WTC11 (cell line): Measurements from ENCODE around the gene KCNE4. TPM values are rescaled to one million over a fixed set of nuclear protein-coding genes. Genes with fewer than 3 reads are reported as not detected.

Source experiments
- ATAC-seq: fragments of 200-7000 bp; cut with Tn5 transposase; 2 replicates; pipeline ENCODE4 v1.10.0; 2021; ENCODE audit warnings: mild to moderate bottlenecking, moderate library complexity
- CTCF ChIA-PET: fragments of 300-600 bp; sonication (Branson Sonifier 250); formaldehyde crosslinking; loops from one replicate; lab custom pipeline; 2021; ENCODE audit warnings: antibody characterized with exemption; lab: Charles Lee
- POLR2A ChIA-PET: fragments of 350-600 bp; sonication (Branson Sonifier 250); formaldehyde crosslinking; loops from one replicate; lab custom pipeline; 2021; ENCODE audit warnings: antibody characterized with exemption; lab: Charles Lee
- DNase-seq: peaks from one replicate; pipeline ENCODE4 v3.0.0; 2021; ENCODE audit warnings: low spot score
- H3K27ac Mint-ChIP-seq: 2 replicates; pipeline ENCODE4 v1.8.0; 2021; ENCODE audit warnings: mixed read lengths
- H3K27me3 Mint-ChIP-seq: 2 replicates; pipeline ENCODE4 v1.8.0; 2021; ENCODE audit warnings: low read depth, mild to moderate bottlenecking, moderate library complexity, mixed read lengths
- H3K36me3 Mint-ChIP-seq: 2 replicates; pipeline ENCODE4 v1.8.0; 2021; ENCODE audit warnings: mixed read lengths
- H3K4me1 Mint-ChIP-seq: 2 replicates; pipeline ENCODE4 v1.8.0; 2022; ENCODE audit warnings: mixed read lengths
- H3K4me3 Mint-ChIP-seq: 2 replicates; pipeline ENCODE4 v1.8.0; 2021; ENCODE audit warnings: mild to moderate bottlenecking, moderate library complexity, mixed read lengths
- H3K9me3 Mint-ChIP-seq: 2 replicates; pipeline ENCODE4 v1.8.0; 2021; ENCODE audit warnings: mixed read lengths
- ELF4 ChIP-seq: sonication (generic); formaldehyde crosslinking; IDR thresholded peaks from 2 replicates; pipeline ENCODE4 v1.8.1; 2022; ENCODE audit warnings: low read depth, mild to moderate bottlenecking, moderate library complexity, missing genetic modification reagents
- EMX1 ChIP-seq: fragments of 250-450 bp; sonication (Bioruptor Pico); IDR thresholded peaks from 2 replicates; pipeline ENCODE4 v1.8.0; 2021; ENCODE audit warnings: mild to moderate bottlenecking
- GABPB1 ChIP-seq: sonication (generic); formaldehyde crosslinking; IDR thresholded peaks from 2 replicates; pipeline ENCODE4 v1.8.1; 2023; ENCODE audit warnings: mild to moderate bottlenecking, missing genetic modification reagents
- JUN ChIP-seq: sonication (generic); formaldehyde crosslinking; IDR thresholded peaks from 2 replicates; pipeline ENCODE4 v1.8.0; 2023; ENCODE audit warnings: mild to moderate bottlenecking, missing genetic modification reagents
- NFYB ChIP-seq: sonication (generic); formaldehyde crosslinking; conservative IDR thresholded peaks from 2 replicates; pipeline ENCODE4 v1.8.0; 2022; ENCODE audit warnings: low read depth, missing genetic modification reagents
- SMAD4 ChIP-seq: sonication (generic); formaldehyde crosslinking; IDR thresholded peaks from 2 replicates; pipeline ENCODE4 v1.8.0; 2022; ENCODE audit warnings: mild to moderate bottlenecking, missing genetic modification reagents
- SP1 ChIP-seq: sonication (generic); formaldehyde crosslinking; conservative IDR thresholded peaks from 2 replicates; pipeline ENCODE4 v1.8.1; 2022; ENCODE audit warnings: missing genetic modification reagents
- TP53 ChIP-seq: sonication (generic); formaldehyde crosslinking; IDR thresholded peaks from 2 replicates; pipeline ENCODE4 v1.8.1; 2023; ENCODE audit warnings: mild to moderate bottlenecking, missing genetic modification reagents
- ZMAT4 ChIP-seq: fragments of 250-450 bp; sonication (Bioruptor Pico); IDR thresholded peaks from 2 replicates; pipeline ENCODE4 v1.9.0; 2021; ENCODE audit warnings: mild to moderate bottlenecking
- ZNF423 ChIP-seq: fragments of 250-450 bp; sonication (Bioruptor Pico); IDR thresholded peaks from 2 replicates; pipeline ENCODE4 v2.1.2; 2022; ENCODE audit warnings: mild to moderate bottlenecking, moderate library complexity
- total RNA-seq: library from RNA; stranded (reverse); gene quantifications from 3 replicates; pipeline ENCODE4 v1.2.3, GENCODE V29; 2021
- TF ChIP-seq, protein P1 (sequence below): sonication (generic); formaldehyde crosslinking; conservative IDR thresholded peaks from 2 replicates; pipeline ENCODE4 v1.8.1; 2022; ENCODE audit warnings: mild to moderate bottlenecking, missing genetic modification reagents
- TF ChIP-seq, protein P2 (sequence below): sonication (generic); formaldehyde crosslinking; IDR thresholded peaks from 2 replicates; pipeline ENCODE4 v1.8.1; 2023; ENCODE audit warnings: mild to moderate bottlenecking, moderate library complexity, missing genetic modification reagents
- TF ChIP-seq, protein P3 (sequence below): sonication (generic); formaldehyde crosslinking; IDR thresholded peaks from 2 replicates; pipeline ENCODE4 v1.8.1; 2022; ENCODE audit warnings: low read depth, missing genetic modification reagents, borderline replicate concordance
- TF ChIP-seq, protein P4 (sequence below): sonication (generic); formaldehyde crosslinking; IDR thresholded peaks from 2 replicates; pipeline ENCODE4 v1.8.0; 2022; ENCODE audit warnings: mild to moderate bottlenecking, missing genetic modification reagents

Gene KCNE4
- total RNA-seq, 1 experiment from 2014 or later, result 0.04 TPM

DNA sequence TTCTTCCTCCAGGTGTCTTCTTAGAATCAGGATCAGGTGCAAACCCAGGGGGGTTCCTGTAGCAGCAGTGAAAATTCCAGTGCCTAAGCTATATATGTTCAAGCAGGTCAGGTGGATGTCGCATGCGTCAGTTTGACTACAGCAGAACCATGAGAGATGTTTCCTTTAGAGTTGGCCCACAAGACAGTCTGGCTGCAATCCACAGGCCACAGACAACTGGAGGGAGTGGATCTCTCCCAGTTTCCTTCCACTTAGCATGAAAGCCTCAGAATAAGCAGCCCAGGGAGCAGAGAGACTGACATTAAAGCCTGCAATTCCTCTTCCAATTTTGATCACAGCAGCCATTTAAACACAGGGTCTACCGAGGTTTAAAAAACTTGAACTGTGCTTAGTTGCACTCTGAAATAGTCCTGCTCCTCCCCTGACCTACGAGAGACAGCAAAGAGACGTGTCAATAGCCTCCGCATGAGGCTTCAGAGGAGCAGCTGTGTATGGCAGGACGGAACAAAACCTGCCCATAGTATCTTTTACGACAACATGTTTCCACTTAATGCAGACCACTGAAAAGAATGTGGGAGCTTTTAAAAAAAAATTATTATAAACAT lies 988 bp upstream of the KCNE4 start (continued):
- TF ChIP-seq ZMAT4 (CRISPR knock-in tag) (no peak), ELF4 (no peak), SP1 (CRISPR knock-in tag) (no peak), EMX1 (CRISPR knock-in tag) (no peak), JUN (CRISPR knock-in tag) (no peak)
- TF ChIP-seq, protein P1, sequence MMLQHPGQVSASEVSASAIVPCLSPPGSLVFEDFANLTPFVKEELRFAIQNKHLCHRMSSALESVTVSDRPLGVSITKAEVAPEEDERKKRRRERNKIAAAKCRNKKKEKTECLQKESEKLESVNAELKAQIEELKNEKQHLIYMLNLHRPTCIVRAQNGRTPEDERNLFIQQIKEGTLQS (CRISPR knock-in tag), result no peak
- TF ChIP-seq, protein P2, sequence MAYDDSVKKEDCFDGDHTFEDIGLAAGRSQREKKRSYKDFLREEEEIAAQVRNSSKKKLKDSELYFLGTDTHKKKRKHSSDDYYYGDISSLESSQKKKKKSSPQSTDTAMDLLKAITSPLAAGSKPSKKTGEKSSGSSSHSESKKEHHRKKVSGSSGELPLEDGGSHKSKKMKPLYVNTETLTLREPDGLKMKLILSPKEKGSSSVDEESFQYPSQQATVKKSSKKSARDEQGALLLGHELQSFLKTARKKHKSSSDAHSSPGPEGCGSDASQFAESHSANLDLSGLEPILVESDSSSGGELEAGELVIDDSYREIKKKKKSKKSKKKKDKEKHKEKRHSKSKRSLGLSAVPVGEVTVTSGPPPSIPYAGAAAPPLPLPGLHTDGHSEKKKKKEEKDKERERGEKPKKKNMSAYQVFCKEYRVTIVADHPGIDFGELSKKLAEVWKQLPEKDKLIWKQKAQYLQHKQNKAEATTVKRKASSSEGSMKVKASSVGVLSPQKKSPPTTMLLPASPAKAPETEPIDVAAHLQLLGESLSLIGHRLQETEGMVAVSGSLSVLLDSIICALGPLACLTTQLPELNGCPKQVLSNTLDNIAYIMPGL (CRISPR knock-in tag), result no peak

GRCh38 chr2:223052548-223053483 lies 826 bp downstream of the KCNE4 start:
- ATAC-seq (no peak), DNase-seq (no peak)
- H3K36me3 Mint-ChIP-seq, result no peaks in the 10 kb centered on the region
- no peaks in the 10 kb centered on the region for H3K9me3 Mint-ChIP-seq
- TF ChIP-seq ZNF423 (no peak), GABPB1 (CRISPR knock-in tag) (no peak)
- TF ChIP-seq, protein P3, sequence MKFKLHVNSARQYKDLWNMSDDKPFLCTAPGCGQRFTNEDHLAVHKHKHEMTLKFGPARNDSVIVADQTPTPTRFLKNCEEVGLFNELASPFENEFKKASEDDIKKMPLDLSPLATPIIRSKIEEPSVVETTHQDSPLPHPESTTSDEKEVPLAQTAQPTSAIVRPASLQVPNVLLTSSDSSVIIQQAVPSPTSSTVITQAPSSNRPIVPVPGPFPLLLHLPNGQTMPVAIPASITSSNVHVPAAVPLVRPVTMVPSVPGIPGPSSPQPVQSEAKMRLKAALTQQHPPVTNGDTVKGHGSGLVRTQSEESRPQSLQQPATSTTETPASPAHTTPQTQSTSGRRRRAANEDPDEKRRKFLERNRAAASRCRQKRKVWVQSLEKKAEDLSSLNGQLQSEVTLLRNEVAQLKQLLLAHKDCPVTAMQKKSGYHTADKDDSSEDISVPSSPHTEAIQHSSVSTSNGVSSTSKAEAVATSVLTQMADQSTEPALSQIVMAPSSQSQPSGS, result no peak
- H3K4me3 Mint-ChIP-seq, result no peak overlapping the region
- H3K27me3 Mint-ChIP-seq, result peaks cover 9% of the 10 kb centered on the region
- peaks cover 43% of the 10 kb centered on the region for H3K4me1 Mint-ChIP-seq
- no peak overlapping the region for H3K27ac Mint-ChIP-seq
- ChIA-PET CTCF (no interaction called here), POLR2A (no interaction called here)

- Mint-ChIP-seq H3K27ac (no peak overlapping the region; the same call in 1 of the 2 replicates), H3K36me3 (no peaks in the 10 kb centered on the region), H3K4me1 (peaks cover 43% of the 10 kb centered on the region)
Observed at GRCh38 chr2:223053484-223054192, 1.6 kb downstream of the KCNE4 start.

More at GRCh38 chr2:223053484-223054192, 1.6 kb downstream of the KCNE4 start:
- H3K9me3 Mint-ChIP-seq, result no peaks in the 10 kb centered on the region
- POLR2A ChIA-PET, result no interaction called here
- peak; percentile 33; the same call in 1 of the 2 replicates for ATAC-seq
- TF ChIP-seq, protein P4, sequence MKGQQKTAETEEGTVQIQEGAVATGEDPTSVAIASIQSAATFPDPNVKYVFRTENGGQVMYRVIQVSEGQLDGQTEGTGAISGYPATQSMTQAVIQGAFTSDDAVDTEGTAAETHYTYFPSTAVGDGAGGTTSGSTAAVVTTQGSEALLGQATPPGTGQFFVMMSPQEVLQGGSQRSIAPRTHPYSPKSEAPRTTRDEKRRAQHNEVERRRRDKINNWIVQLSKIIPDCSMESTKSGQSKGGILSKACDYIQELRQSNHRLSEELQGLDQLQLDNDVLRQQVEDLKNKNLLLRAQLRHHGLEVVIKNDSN, result no peak
- TF ChIP-seq, protein P2 (CRISPR knock-in tag), result no peak
- TF ChIP-seq SMAD4 (CRISPR knock-in tag), result no peak
- no peak for TF ChIP-seq TP53
- TF ChIP-seq NFYB (CRISPR knock-in tag), result no peak
- TF ChIP-seq, all 79 proteins: peak for 0
- CTCF ChIA-PET, result no interaction called here
- Mint-ChIP-seq H3K27me3 (peaks cover 9% of the 10 kb centered on the region), H3K4me3 (no peak overlapping the region)
- DNase-seq, result no peak
